ENCODE measurements around the gene OR4D11.

The OR4D11 gene

GRCh38 chr11:59503276-59503675, at the start of gene OR4D11:
OR4D11 (plus strand) TSS chr11:59503576; CDS start chr11:59503576, 0 bp downstream.
- Histone ChIP-seq H3K36me3 (ENCODE audit: insufficient read depth, low read length) (no peaks in the 10 kb centered on the region), H3K4me3 (no peak within 1 kb of the TSS), H3K27ac (no peak within 1 kb of the TSS), H3K9me3 (ENCODE audit: low read depth, low read length) (no peaks in the 10 kb centered on the region), H3K9ac (ENCODE audit: insufficient read length) (no peak within 1 kb of the TSS)
- DNase-seq (ENCODE audit: low read depth, low spot score): no peak
- TF ChIP-seq FOXP2 (optimal IDR thresholded peaks at IDR 0.05; ENCODE audit: control extremely low read depth, extremely low read length, insufficient read depth) (no peak), EZH2 (IDR thresholded peaks at IDR 0.05) (no peak)

GRCh38 chr11:59456661-59457060, 46.7 kb upstream of the OR4D11 start, which contains the start of gene OR4D6:
OR4D6 (plus strand) TSS chr11:59456961; CDS start chr11:59456961, 0 bp downstream.
- Histone ChIP-seq H3K27ac (no peak within 1 kb of the TSS), H3K9me3 (ENCODE audit: low read depth, low read length) (no peaks in the 10 kb centered on the region), H3K9ac (ENCODE audit: insufficient read length) (no peak within 1 kb of the TSS), H3K36me3 (ENCODE audit: insufficient read depth, low read length) (no peaks in the 10 kb centered on the region), H3K4me3 (no peak within 1 kb of the TSS)
- TF ChIP-seq POLR2AphosphoS5 (IDR thresholded peaks at IDR 0.05; ENCODE audit: borderline replicate concordance, low read depth, low read length) (no peak), FOXP2 (optimal IDR thresholded peaks at IDR 0.05; ENCODE audit: control extremely low read depth, extremely low read length, insufficient read depth) (no peak), EZH2 (IDR thresholded peaks at IDR 0.05) (no peak)
- no peak for DNase-seq (ENCODE audit: low read depth, low spot score)

GRCh38 chr11:59459916-59460315, 43.5 kb upstream of the OR4D11 start:
- Histone ChIP-seq H3K9ac (ENCODE audit: insufficient read length) (no peak overlapping the region), H3K9me3 (ENCODE audit: low read depth, low read length) (no peaks in the 10 kb centered on the region), H3K4me3 (no peak overlapping the region), H3K36me3 (ENCODE audit: insufficient read depth, low read length) (no peaks in the 10 kb centered on the region), H3K27ac (no peak overlapping the region)
- TF ChIP-seq EZH2 (IDR thresholded peaks at IDR 0.05): no peak
- no peak for TF ChIP-seq POLR2AphosphoS5 (IDR thresholded peaks at IDR 0.05; ENCODE audit: borderline replicate concordance, low read depth, low read length)
- TF ChIP-seq FOXP2 (optimal IDR thresholded peaks at IDR 0.05; ENCODE audit: control extremely low read depth, extremely low read length, insufficient read depth): no peak
- DNase-seq (ENCODE audit: low read depth, low spot score): no peak

- H3K4me3 ChIP-seq: no peak overlapping the region
- no peak for TF ChIP-seq POLR2AphosphoS5 (IDR thresholded peaks at IDR 0.05; ENCODE audit: borderline replicate concordance, low read depth, low read length)
- TF ChIP-seq EZH2 (IDR thresholded peaks at IDR 0.05): no peak
- TF ChIP-seq FOXP2 (optimal IDR thresholded peaks at IDR 0.05; ENCODE audit: control extremely low read depth, extremely low read length, insufficient read depth): no peak
- DNase-seq (ENCODE audit: low read depth, low spot score): no peak
- no peaks in the 10 kb centered on the region for H3K9me3 ChIP-seq (ENCODE audit: low read depth, low read length)
- no peak overlapping the region for H3K9ac ChIP-seq (ENCODE audit: insufficient read length)
- H3K27ac ChIP-seq: no peak overlapping the region
- H3K36me3 ChIP-seq (ENCODE audit: insufficient read depth, low read length): no peaks in the 10 kb centered on the region
Observed at GRCh38 chr11:59463190-59463641, 40.2 kb upstream of the OR4D11 start.

- Histone ChIP-seq H3K36me3 (ENCODE audit: insufficient read depth, low read length) (no peaks in the 10 kb centered on the region), H3K4me3 (no peak within 1 kb of the TSS), H3K27ac (no peak within 1 kb of the TSS), H3K9ac (ENCODE audit: insufficient read length) (no peak within 1 kb of the TSS), H3K9me3 (ENCODE audit: low read depth, low read length) (no peaks in the 10 kb centered on the region)
- TF ChIP-seq POLR2AphosphoS5 (IDR thresholded peaks at IDR 0.05; ENCODE audit: borderline replicate concordance, low read depth, low read length) (no peak), EZH2 (IDR thresholded peaks at IDR 0.05) (no peak), FOXP2 (optimal IDR thresholded peaks at IDR 0.05; ENCODE audit: control extremely low read depth, extremely low read length, insufficient read depth) (no peak)
- DNase-seq (ENCODE audit: low read depth, low spot score): no peak
Observed at GRCh38 chr11:59473015-59473414, 30.4 kb upstream of the OR4D11 start, which contains the start of gene OR4D10. OR4D10 (plus strand) TSS chr11:59473315; CDS start chr11:59477430, 4,115 bp downstream.

GRCh38 chr11:59475176-59475575, 28.2 kb upstream of the OR4D11 start:
- no peak overlapping the region for H3K27ac ChIP-seq
- no peak overlapping the region for H3K9ac ChIP-seq (ENCODE audit: insufficient read length)
- no peaks in the 10 kb centered on the region for H3K9me3 ChIP-seq (ENCODE audit: low read depth, low read length)
- no peak for DNase-seq (ENCODE audit: low read depth, low spot score)
- TF ChIP-seq FOXP2 (optimal IDR thresholded peaks at IDR 0.05; ENCODE audit: control extremely low read depth, extremely low read length, insufficient read depth) (no peak), EZH2 (IDR thresholded peaks at IDR 0.05) (no peak), POLR2AphosphoS5 (IDR thresholded peaks at IDR 0.05; ENCODE audit: borderline replicate concordance, low read depth, low read length) (no peak)
- no peak overlapping the region for H3K4me3 ChIP-seq
- H3K36me3 ChIP-seq (ENCODE audit: insufficient read depth, low read length): no peaks in the 10 kb centered on the region

- DNase-seq (ENCODE audit: low read depth, low spot score): no peak
- no peak overlapping the region for H3K27ac ChIP-seq
- no peaks in the 10 kb centered on the region for H3K36me3 ChIP-seq (ENCODE audit: insufficient read depth, low read length)
- no peaks in the 10 kb centered on the region for H3K9me3 ChIP-seq (ENCODE audit: low read depth, low read length)
- no peak for TF ChIP-seq FOXP2 (optimal IDR thresholded peaks at IDR 0.05; ENCODE audit: control extremely low read depth, extremely low read length, insufficient read depth)
- TF ChIP-seq EZH2 (IDR thresholded peaks at IDR 0.05): no peak
- TF ChIP-seq POLR2AphosphoS5 (IDR thresholded peaks at IDR 0.05; ENCODE audit: borderline replicate concordance, low read depth, low read length): no peak
- no peak overlapping the region for H3K9ac ChIP-seq (ENCODE audit: insufficient read length)
- no peak overlapping the region for H3K4me3 ChIP-seq
Observed at GRCh38 chr11:59479906-59480305, 23.5 kb upstream of the OR4D11 start.

- H3K36me3 ChIP-seq (ENCODE audit: insufficient read depth, low read length): no peaks in the 10 kb centered on the region
- TF ChIP-seq POLR2AphosphoS5 (IDR thresholded peaks at IDR 0.05; ENCODE audit: borderline replicate concordance, low read depth, low read length): no peak
- DNase-seq (ENCODE audit: low read depth, low spot score): no peak
- no peak overlapping the region for H3K4me3 ChIP-seq
- H3K9ac ChIP-seq (ENCODE audit: insufficient read length): no peak overlapping the region
- no peak overlapping the region for H3K27ac ChIP-seq
- no peaks in the 10 kb centered on the region for H3K9me3 ChIP-seq (ENCODE audit: low read depth, low read length)
Observed at GRCh38 chr11:59480359-59480758, 23.0 kb upstream of the OR4D11 start.

GRCh38 chr11:59501931-59502330, 1.4 kb upstream of the OR4D11 start:
- Histone ChIP-seq H3K36me3 (ENCODE audit: insufficient read depth, low read length) (no peaks in the 10 kb centered on the region), H3K9ac (ENCODE audit: insufficient read length) (no peak overlapping the region), H3K9me3 (ENCODE audit: low read depth, low read length) (no peaks in the 10 kb centered on the region), H3K27ac (no peak overlapping the region), H3K4me3 (no peak overlapping the region)
- TF ChIP-seq FOXP2 (optimal IDR thresholded peaks at IDR 0.05; ENCODE audit: control extremely low read depth, extremely low read length, insufficient read depth): no peak
- TF ChIP-seq EZH2 (IDR thresholded peaks at IDR 0.05): no peak
- TF ChIP-seq POLR2AphosphoS5 (IDR thresholded peaks at IDR 0.05; ENCODE audit: borderline replicate concordance, low read depth, low read length): no peak
- DNase-seq (ENCODE audit: low read depth, low spot score): no peak

Measured in SK-N-MC (cell line).